GM18511 (cell line): ENCODE results near the gene CTNND2.

Experiments
- ATAC-seq: cut with Tn5 transposase; IDR thresholded peaks from one replicate; pipeline ENCODE4 v1.9.1; 2021; ENCODE audit warnings: mild to moderate bottlenecking, moderate library complexity; ENCODE audit not compliant: unreplicated experiment

The CTNND2 gene

GRCh38 chr5:11397549-11397948, 506.7 kb downstream of the CTNND2 start:
- ATAC-seq, result no peak

- no peak for ATAC-seq
These were observed 507.3 kb downstream of the CTNND2 start for GRCh38 chr5:11396917-11397316.

GRCh38 chr5:11394933-11395332, 509.3 kb downstream of the CTNND2 start:
- no peak for ATAC-seq

GRCh38 chr5:11390291-11390767, 513.9 kb downstream of the CTNND2 start:
- no peak for ATAC-seq

- no peak for ATAC-seq
These were observed 516.9 kb downstream of the CTNND2 start for GRCh38 chr5:11387382-11387781.

- no peak for ATAC-seq
These were observed 517.8 kb downstream of the CTNND2 start for GRCh38 chr5:11386398-11386797.

- no peak for ATAC-seq
These were observed 518.3 kb downstream of the CTNND2 start for GRCh38 chr5:11385901-11386293.

GRCh38 chr5:11385251-11385900, 518.9 kb downstream of the CTNND2 start:
- ATAC-seq, result no peak

GRCh38 chr5:11384441-11385250, 519.6 kb downstream of the CTNND2 start:
- no peak for ATAC-seq

- ATAC-seq, result no peak
These were observed 520.6 kb downstream of the CTNND2 start for GRCh38 chr5:11383506-11384095.

GRCh38 chr5:11378461-11378860, 525.8 kb downstream of the CTNND2 start:
- no peak for ATAC-seq

GRCh38 chr5:11377896-11378295, 526.4 kb downstream of the CTNND2 start:
- no peak for ATAC-seq

GRCh38 chr5:11372191-11372590, 532.1 kb downstream of the CTNND2 start:
- ATAC-seq, result no peak

- ATAC-seq, result no peak
These were observed 533.2 kb downstream of the CTNND2 start for GRCh38 chr5:11371021-11371420.

GRCh38 chr5:11364531-11364930, 539.7 kb downstream of the CTNND2 start:
- no peak for ATAC-seq

GRCh38 chr5:11363631-11364178, 540.5 kb downstream of the CTNND2 start:
- no peak for ATAC-seq

GRCh38 chr5:11361768-11362167, 542.5 kb downstream of the CTNND2 start:
- no peak for ATAC-seq

- no peak for ATAC-seq
These were observed 546.3 kb downstream of the CTNND2 start for GRCh38 chr5:11357928-11358327.

GRCh38 chr5:11355491-11355890, 548.8 kb downstream of the CTNND2 start:
- no peak for ATAC-seq

GRCh38 chr5:11346336-11346735, 557.9 kb downstream of the CTNND2 start:
- ATAC-seq, result no peak

GRCh38 chr5:11335881-11336760, 568.1 kb downstream of the CTNND2 start:
- no peak for ATAC-seq
